Measurements from ENCODE around the gene TRPM3.

TRPM3 gene

GRCh38 chr9:71122022-71122275 is 528 bp upstream of the TRPM3 start:
- no peak for TF ChIP-seq CTCF (IDR thresholded peaks at IDR 0.05; ENCODE audit: low read length, missing control alignments)
- no peak overlapping the region for H3K4me3 ChIP-seq (replicated peaks; ENCODE audit: low read depth, low read length)
- no peak for DNase-seq (ENCODE audit: low read depth)

GRCh38 chr9:71120501-71121247 is 747 bp downstream of the TRPM3 start:
- TF ChIP-seq CTCF (IDR thresholded peaks at IDR 0.05; ENCODE audit: low read length, missing control alignments): no peak
- DNase-seq (ENCODE audit: low read depth): no peak
- no peak overlapping the region for H3K4me3 ChIP-seq (replicated peaks; ENCODE audit: low read depth, low read length)

GRCh38 chr9:71119746-71120145 is 1.7 kb downstream of the TRPM3 start:
- no peak for DNase-seq (ENCODE audit: low read depth)
- TF ChIP-seq CTCF (IDR thresholded peaks at IDR 0.05; ENCODE audit: low read length, missing control alignments): no peak
- no peak overlapping the region for H3K4me3 ChIP-seq (replicated peaks; ENCODE audit: low read depth, low read length)

- no peak overlapping the region for H3K4me3 ChIP-seq (replicated peaks; ENCODE audit: low read depth, low read length)
- no peak for TF ChIP-seq CTCF (IDR thresholded peaks at IDR 0.05; ENCODE audit: low read length, missing control alignments)
- DNase-seq (ENCODE audit: low read depth): no peak
These were observed 3.1 kb downstream of the TRPM3 start for GRCh38 chr9:71118324-71118723.

GRCh38 chr9:71115448-71115975 is 5.9 kb downstream of the TRPM3 start:
- TF ChIP-seq CTCF (IDR thresholded peaks at IDR 0.05; ENCODE audit: low read length, missing control alignments): no peak
- DNase-seq (ENCODE audit: low read depth): no peak
- H3K4me3 ChIP-seq (replicated peaks; ENCODE audit: low read depth, low read length): no peak overlapping the region

- no peak for DNase-seq (ENCODE audit: low read depth)
- H3K4me3 ChIP-seq (replicated peaks; ENCODE audit: low read depth, low read length): no peak overlapping the region
- no peak for TF ChIP-seq CTCF (IDR thresholded peaks at IDR 0.05; ENCODE audit: low read length, missing control alignments)
These were observed 8.6 kb downstream of the TRPM3 start for GRCh38 chr9:71112866-71113265.

- no peak for DNase-seq (ENCODE audit: low read depth)
- H3K4me3 ChIP-seq (replicated peaks; ENCODE audit: low read depth, low read length): no peak overlapping the region
- no peak for TF ChIP-seq CTCF (IDR thresholded peaks at IDR 0.05; ENCODE audit: low read length, missing control alignments)
These were observed 12.5 kb downstream of the TRPM3 start for GRCh38 chr9:71108937-71109336.
